ENCODE data around the gene CCDC63. TPM values are rescaled to one million over a fixed set of nuclear protein-coding genes. Genes with fewer than 3 reads are reported as not detected.

CCDC63 gene
- total RNA-seq, 4 donors from 2014 or later = not detected

- no peaks in the 10 kb centered on the region for H3K36me3 ChIP-seq
- TF ChIP-seq EP300 (IDR thresholded peaks at IDR 0.05) = no peak
- TF ChIP-seq CTCF (IDR thresholded peaks at IDR 0.05) = no peak
- TF ChIP-seq POLR2A (IDR thresholded peaks at IDR 0.05) = no peak
- no peak for TF ChIP-seq POLR2AphosphoS5 (IDR thresholded peaks at IDR 0.05)
- WGBS, 2 donors (ENCODE audit: low coverage in 1 of 2) = 71 to 75% methylated on average over 4 of the region's 9 CpGs
- H3K9me3 ChIP-seq = no peaks in the 10 kb centered on the region
- no peak overlapping the region for H3K27ac ChIP-seq
- no peaks in the 10 kb centered on the region for H3K27me3 ChIP-seq
- no peak overlapping the region for H3K4me3 ChIP-seq
- ATAC-seq = no peak
- no peaks in the 10 kb centered on the region for H3K4me1 ChIP-seq
Measured at GRCh38 chr12:110862329-110862728, 15.5 kb downstream of the CCDC63 start.

GRCh38 chr12:110863161-110863560 lies 16.4 kb downstream of the CCDC63 start:
- H3K27me3 ChIP-seq = no peaks in the 10 kb centered on the region
- H3K9me3 ChIP-seq = no peaks in the 10 kb centered on the region
- WGBS, 2 donors (ENCODE audit: low coverage in 1 of 2) = 87% methylated on average over 6 of the region's 7 CpGs; no CpG with 5 or more reads in 1 of the 2 donors
- TF ChIP-seq EP300 (IDR thresholded peaks at IDR 0.05) (no peak), POLR2A (IDR thresholded peaks at IDR 0.05) (no peak), POLR2AphosphoS5 (IDR thresholded peaks at IDR 0.05) (no peak), CTCF (IDR thresholded peaks at IDR 0.05) (no peak)
- H3K4me1 ChIP-seq = no peaks in the 10 kb centered on the region
- no peak overlapping the region for H3K27ac ChIP-seq
- no peaks in the 10 kb centered on the region for H3K36me3 ChIP-seq
- ATAC-seq = no peak
- H3K4me3 ChIP-seq = no peak overlapping the region

- no peaks in the 10 kb centered on the region for H3K27me3 ChIP-seq
- WGBS, 2 donors (ENCODE audit: low coverage in 1 of 2) = 82 to 88% methylated on average over 4 to 6 of the region's 6 CpGs
Measured at GRCh38 chr12:110865521-110865920, 18.7 kb downstream of the CCDC63 start.

DNA sequence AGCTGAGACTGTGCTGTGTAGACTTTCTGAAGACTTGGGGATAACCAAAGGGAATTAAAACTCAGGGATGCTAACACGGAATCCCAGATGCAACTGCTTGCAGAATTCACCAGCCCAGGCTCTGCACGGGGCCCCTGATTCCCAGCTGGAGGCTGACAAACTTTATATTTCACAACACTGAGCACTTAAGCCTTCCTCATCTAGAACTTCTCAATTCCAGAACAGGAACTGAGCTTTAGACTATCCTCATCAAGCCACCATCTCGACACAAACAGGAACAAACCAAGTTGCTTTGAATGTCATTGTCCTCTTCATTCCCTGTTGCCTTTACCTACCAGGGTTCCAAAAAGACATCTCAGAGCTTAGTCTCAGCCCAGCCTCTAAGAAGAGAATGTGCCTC lies 22.2 kb downstream of the CCDC63 start:
- no peak for TF ChIP-seq POLR2AphosphoS5 (IDR thresholded peaks at IDR 0.05)
- no peak for TF ChIP-seq EP300 (IDR thresholded peaks at IDR 0.05)
- TF ChIP-seq POLR2A (IDR thresholded peaks at IDR 0.05) = no peak
- no peak for TF ChIP-seq CTCF (IDR thresholded peaks at IDR 0.05)
- Histone ChIP-seq H3K9me3 (peaks cover 0 to 6% (median 0%) of the 10 kb centered on the region in 3 donors), H3K27me3 (no peaks in the 10 kb centered on the region), H3K36me3 (no peaks in the 10 kb centered on the region), H3K4me3 (no peak overlapping the region), H3K4me1 (no peaks in the 10 kb centered on the region), H3K27ac (no peak overlapping the region)
- 71 to 88% methylated on average over 1 to 3 of the region's 3 CpGs for WGBS, 2 donors (ENCODE audit: low coverage in 1 of 2)
- peak; percentile 10 for ATAC-seq

More at GRCh38 chr12:110865521-110865920, 18.7 kb downstream of the CCDC63 start:
- no peak for ATAC-seq
- no peak overlapping the region for H3K27ac ChIP-seq
- no peaks in the 10 kb centered on the region for H3K36me3 ChIP-seq
- no peaks in the 10 kb centered on the region for H3K4me1 ChIP-seq
- H3K9me3 ChIP-seq = peaks cover 0 to 6% (median 0%) of the 10 kb centered on the region in 3 donors
- no peak overlapping the region for H3K4me3 ChIP-seq
- TF ChIP-seq POLR2A (IDR thresholded peaks at IDR 0.05) = no peak
- no peak for TF ChIP-seq CTCF (IDR thresholded peaks at IDR 0.05)
- no peak for TF ChIP-seq EP300 (IDR thresholded peaks at IDR 0.05)
- TF ChIP-seq POLR2AphosphoS5 (IDR thresholded peaks at IDR 0.05) = no peak

DNA sequence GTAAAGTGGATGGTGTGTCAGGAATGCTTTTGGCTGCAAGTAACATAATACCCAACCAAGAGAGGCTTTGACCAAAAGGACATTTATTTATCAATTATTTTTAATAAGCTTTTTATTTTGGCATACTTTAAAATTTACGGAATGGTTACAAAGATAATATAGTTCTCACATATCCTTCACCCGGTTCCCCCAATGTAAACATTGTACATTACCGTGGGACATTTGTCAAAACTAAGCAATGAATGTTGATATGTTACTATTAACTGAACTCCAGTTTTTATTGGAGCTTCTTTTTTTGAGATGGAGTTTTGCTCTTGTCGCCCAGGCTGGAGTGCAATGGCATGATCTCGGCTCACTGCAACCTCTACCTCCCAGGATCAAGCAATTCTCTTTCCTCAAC lies 23.0 kb downstream of the CCDC63 start:
- Histone ChIP-seq H3K4me1 (no peaks in the 10 kb centered on the region), H3K27ac (no peak overlapping the region), H3K4me3 (no peak overlapping the region), H3K36me3 (no peaks in the 10 kb centered on the region), H3K27me3 (no peaks in the 10 kb centered on the region), H3K9me3 (peaks cover 0 to 6% (median 0%) of the 10 kb centered on the region in 3 donors)
- TF ChIP-seq CTCF (IDR thresholded peaks at IDR 0.05) = no peak
- TF ChIP-seq POLR2A (IDR thresholded peaks at IDR 0.05) = no peak
- no peak for TF ChIP-seq EP300 (IDR thresholded peaks at IDR 0.05)
- TF ChIP-seq POLR2AphosphoS5 (IDR thresholded peaks at IDR 0.05) = no peak
- ATAC-seq = no peak
- 73 to 80% methylated on average over 3 to 5 of the region's 5 CpGs for WGBS, 2 donors (ENCODE audit: low coverage in 1 of 2)

All from gastroesophageal sphincter (tissue), 4 donors.